ENCODE results near the gene FLNC. TPM values are rescaled to one million over a fixed set of nuclear protein-coding genes. Genes with fewer than 3 reads are reported as not detected.

Gene FLNC
- total RNA-seq, 1 donor from 2014 or later = 106 TPM

DNA sequence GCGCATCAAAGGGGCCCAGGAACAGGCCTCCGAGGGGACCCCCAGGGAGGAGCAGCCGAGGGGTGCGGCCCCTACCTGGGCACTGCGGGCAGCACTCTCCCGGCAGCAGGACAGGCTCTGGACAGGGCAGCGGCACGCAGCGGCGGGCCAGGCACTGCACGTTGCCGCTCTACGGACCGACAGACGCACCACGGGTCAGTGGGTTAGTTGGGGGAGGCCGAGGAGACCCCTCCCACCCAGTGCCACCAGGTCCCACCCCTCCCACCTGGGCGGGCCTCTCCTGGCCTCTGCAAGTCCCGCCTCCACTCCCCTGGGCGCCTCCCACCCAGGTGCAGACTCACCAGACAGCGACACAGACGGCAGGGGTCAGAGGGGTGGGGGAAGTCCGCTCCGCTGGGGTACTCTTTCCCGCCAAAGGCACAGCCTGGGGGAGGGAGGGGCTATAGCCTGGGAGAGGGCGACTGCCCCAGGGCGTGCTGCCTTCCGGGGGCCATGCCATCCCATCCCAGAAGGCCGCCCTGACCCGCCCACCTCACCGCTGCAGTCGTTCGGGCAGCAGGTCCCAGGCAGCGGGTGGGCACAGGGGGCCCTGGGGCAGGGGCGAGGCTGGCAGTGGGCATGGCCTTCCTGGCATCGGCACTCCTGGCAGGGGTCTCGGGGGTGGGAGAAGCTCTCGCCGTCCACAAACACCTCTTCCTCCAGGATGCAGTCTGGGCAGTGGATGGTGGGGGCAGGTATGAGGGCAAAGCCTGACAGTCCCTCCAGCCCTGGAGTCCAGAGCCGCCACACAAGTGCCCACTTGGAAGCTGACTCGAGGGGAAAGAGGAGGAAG is 61.1 kb downstream of the FLNC start:
- no peak for DNase-seq

GRCh38 chr7:128891942-128892269 is 61.7 kb downstream of the FLNC start:
- DNase-seq = no peak

GRCh38 chr7:128892521-128893250 is 62.5 kb downstream of the FLNC start:
- DNase-seq = no peak

DNA sequence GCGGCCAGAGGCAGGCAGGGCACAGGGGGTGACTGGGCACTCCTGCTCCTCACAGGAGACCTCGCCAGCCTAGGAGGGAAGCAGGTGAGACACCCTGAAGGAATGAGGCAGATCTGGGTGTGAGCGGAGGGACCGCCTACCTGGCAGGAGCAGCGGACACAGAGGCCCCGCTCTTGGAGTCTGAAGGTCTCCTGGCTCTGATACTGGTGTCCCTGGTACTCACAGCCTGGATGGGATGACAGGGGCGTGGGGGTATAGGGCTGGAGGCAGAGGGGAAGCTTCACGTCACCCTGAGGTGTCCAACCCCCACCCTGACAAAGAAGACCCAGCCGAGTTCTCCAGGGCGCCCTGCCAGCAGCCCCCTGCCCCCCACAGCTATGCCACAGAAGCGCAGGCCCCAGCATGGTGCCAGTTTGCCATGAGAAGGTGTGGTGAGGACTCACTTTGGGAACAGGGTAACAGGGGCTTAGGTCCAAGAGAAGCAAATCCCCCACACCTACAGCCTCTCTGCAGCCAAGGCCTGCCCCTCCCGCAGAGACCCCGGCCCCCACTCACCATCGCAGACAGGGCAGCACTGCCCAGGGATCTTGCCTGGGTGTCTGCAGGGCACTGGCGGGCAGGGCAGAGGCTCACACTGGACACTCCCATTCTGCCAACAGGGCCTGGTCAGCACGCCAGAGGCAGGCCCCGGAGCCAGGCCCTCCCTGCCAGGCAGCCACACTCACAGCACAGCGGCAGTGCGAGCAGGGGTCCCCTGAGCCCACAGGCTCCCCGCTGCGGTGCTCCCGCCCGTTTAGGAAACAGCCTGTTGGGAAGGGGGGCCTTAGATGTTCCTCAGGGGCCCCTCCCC is 63.3 kb downstream of the FLNC start:
- DNase-seq = no peak

- no peak for DNase-seq
Measured at GRCh38 chr7:128894101-128894440, 63.9 kb downstream of the FLNC start.

DNA sequence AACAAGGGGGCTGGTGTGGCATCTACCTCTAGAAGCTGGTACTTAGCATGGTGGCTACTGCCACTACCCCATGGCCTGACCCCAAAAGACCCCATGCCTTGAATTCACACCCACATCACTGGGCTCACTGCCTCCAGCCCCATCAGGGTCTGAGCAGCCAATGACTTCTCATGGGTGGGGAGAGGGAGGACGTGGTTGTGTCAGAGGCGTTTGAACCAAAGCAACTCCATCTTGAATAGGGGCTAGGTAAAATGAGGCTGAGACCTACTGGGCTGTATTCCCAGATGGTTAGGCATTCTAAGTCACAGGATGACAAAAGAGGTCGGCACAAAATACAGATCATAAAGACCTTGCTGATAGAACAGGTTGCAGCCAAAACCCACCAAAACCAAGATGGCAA is 65.1 kb downstream of the FLNC start:
- no peak for DNase-seq

- DNase-seq = no peak
Measured at GRCh38 chr7:128899392-128899791, 69.2 kb downstream of the FLNC start.

DNA sequence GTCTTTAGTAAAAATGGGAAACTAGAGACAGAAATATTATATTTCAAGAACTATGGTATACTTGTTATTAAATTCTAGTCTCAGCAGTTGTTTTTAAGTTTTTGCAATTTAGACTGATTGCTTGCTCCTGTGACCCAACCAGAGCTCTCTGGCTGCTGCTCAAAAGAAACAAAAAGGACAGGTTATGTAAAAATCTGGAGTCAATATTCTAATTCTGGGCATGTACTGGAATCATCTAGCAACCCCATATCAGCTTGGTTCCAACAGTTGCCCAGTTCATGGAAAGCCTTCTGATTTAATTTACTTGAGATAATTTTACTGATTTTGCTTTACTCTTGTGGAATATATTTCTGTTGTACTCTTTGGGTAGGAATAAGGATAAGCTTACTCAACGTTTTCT is 70.0 kb downstream of the FLNC start:
- no peak for DNase-seq

- DNase-seq = no peak
Measured at GRCh38 chr7:128902761-128903585, 72.8 kb downstream of the FLNC start.

GRCh38 chr7:128903621-128904361 is 73.6 kb downstream of the FLNC start:
- DNase-seq = no peak

DNA sequence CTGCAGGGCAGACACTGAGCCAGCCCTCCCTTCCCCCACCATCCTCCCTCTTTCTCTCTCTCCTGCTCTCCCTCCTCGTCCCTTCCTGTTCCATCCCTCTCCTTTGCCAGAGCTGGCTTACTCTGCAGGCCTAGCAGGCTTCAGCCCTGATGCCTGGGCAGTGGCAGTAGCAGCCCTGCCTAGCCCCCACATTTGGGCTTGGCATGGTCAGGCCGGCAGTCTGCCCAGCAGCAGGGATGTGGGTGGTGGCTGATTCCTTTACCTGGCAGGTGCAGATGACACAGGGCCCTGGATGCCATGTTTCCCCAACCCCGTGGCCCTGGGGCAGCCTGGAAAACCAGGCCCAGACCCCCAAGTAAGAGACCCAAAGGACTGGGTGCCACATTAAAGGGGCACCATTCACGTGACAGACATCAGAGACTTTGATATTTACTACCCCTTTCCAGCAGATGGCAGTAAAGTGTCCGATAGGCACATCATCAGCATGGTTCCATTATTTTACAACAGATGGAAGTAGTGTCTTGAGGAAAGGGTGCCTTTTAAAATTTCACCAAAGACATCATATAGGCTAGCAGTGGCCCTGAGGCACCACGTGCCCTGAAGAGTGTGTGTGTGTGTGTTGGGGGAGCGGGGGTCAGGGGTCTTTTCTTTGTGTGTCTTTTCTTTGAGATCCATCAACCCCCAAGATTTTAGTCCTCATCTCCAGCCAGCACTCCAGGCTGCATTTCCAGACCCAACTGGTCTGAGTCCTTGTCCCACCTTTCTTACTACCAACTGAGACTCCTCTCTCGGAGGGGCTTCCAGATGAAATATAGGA is 74.4 kb downstream of the FLNC start:
- DNase-seq = no peak

- no peak for DNase-seq
Measured at GRCh38 chr7:128906001-128906765, 76.0 kb downstream of the FLNC start.

DNA sequence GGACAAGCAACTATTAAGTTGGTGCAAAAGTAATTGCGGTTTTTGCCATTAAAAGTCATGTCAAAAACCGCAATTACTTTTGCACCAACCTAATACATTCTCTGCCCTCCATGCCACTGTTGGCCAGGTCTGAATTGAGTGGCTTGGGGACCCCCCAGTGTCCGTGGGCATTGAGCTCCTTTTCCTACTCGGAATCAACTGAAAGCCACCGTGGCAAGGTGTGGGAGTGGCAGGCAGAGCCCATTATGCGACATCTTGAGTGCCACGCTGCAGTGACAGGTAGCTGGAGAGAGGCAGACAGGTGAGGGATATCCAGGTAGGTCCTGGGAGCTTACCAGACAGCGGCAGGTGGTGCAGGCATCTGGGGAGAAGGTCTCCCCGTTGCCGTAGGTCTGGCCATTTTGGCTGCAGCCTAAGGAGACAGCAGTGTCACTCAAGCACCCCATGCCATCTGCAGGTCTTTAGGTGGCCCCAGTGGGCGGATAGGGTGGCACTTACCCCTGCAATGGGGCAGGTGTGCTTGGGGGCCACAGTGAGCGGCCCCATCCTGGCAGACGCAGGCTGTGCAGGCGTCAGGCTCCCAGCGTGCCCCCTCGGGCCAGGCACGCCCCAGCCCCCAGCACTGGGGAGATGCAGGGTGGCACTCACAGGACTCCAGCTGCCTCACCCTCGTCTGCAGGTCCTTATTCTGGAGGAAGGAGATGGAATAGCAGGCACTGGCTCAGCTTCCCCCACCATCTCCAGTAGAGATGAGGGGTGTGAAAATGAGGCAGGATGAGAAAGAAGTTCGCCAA is 76.8 kb downstream of the FLNC start:
- no peak for DNase-seq

Other genes with a start within 250 kb of the FLNC start
- 0.30 TPM for gene GARIN1A, start 158.1 kb upstream of the FLNC start, total RNA-seq
- 147 TPM for gene CALU, start 91.0 kb upstream of the FLNC start, total RNA-seq
- gene OPN1SW, start 54.6 kb upstream of the FLNC start, total RNA-seq = not detected
- gene CCDC136, start 38.4 kb upstream of the FLNC start, total RNA-seq = 6.1 TPM
- gene ATP6V1F, start 32.5 kb downstream of the FLNC start, total RNA-seq = 48.0 TPM
- 1.4 TPM for gene KCP, start 80.3 kb downstream of the FLNC start, total RNA-seq
- 4.2 TPM for gene IRF5, start 107.5 kb downstream of the FLNC start, total RNA-seq
- 33.3 TPM for gene TNPO3, start 224.7 kb downstream of the FLNC start, total RNA-seq